Middle frontal gyrus (tissue), 1 donor: Measurements from ENCODE around the gene ZBTB11.
"Not testable (repeated sequence)": the region's sequence is repeated elsewhere in the genome, so short reads cannot be mapped to it uniquely, and the experiment has no call there.

Source experiments
- DNase-seq: peaks from one replicate; pipeline ENCODE4 v3.0.0-alpha.2; 2015; ENCODE audit warnings: low spot score; ENCODE audit errors: extremely low spot score

Gene ZBTB11

DNA sequence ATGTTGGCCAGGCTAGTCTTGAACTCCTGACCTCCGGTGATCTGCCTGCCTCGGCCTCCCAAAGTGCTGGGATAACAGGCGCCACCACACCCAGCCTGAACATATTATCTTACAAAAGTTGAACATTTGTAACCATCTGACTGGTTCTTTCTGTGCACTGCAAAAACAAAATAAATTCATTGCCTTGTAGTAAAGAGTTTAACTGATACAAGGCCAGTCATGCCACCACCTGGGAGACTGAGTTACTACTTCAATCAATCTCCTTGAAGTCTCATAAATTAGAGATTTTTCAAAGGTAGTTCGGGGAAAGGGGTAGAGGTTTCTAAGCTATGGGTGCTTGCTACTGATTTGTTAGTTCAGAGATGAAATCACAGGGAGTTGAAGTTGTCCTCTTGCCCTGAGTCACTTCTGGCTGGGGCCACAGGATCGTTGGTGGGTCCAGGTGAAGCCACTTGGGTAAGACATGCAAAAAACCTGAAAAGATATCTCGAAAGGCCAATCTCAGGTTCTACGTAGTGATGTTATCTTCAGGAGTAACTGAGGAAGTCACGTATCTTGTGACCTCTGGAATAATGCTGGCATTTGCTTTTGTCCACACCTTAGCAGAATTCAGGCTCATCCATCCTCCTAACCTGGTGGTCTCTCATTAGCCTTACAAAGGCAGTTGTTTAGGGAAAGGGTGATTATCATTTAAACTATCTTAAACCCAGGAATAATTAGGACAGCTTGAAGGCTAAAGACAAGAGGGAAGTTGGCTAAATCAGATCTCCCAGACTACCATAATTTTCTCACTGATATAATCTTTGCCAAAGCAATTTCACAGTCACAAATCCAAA lies 33.7 kb downstream of the ZBTB11 start:
- DNase-seq, result peak; percentile 13

- DNase-seq, result no peak
Observed at GRCh38 chr3:101642441-101642840, 34.5 kb downstream of the ZBTB11 start.

- not testable (repeated sequence) for DNase-seq
Observed at GRCh38 chr3:101641397-101642115, 35.4 kb downstream of the ZBTB11 start.

DNA sequence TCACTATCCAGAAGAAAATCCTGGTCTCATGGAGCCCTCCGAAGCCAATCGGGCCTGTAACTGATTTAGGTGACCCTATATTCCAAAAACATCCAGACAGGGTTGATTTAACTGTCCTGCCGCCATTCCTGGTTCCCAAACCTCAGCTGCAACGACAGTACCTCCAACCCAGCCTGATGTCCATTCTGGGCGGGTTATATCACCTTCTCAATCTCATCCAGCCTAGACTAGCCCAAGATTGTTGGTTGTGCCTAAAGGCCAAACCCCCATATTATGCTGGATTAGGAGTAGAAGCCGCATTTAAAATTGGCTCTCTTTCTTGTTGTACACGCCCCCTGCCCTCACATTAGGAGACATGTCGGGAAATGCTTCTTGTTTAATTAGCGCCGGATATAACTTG lies 36.7 kb downstream of the ZBTB11 start:
- DNase-seq, result no peak

- DNase-seq, result no peak
Observed at GRCh38 chr3:101639280-101639963, 37.5 kb downstream of the ZBTB11 start.

DNA sequence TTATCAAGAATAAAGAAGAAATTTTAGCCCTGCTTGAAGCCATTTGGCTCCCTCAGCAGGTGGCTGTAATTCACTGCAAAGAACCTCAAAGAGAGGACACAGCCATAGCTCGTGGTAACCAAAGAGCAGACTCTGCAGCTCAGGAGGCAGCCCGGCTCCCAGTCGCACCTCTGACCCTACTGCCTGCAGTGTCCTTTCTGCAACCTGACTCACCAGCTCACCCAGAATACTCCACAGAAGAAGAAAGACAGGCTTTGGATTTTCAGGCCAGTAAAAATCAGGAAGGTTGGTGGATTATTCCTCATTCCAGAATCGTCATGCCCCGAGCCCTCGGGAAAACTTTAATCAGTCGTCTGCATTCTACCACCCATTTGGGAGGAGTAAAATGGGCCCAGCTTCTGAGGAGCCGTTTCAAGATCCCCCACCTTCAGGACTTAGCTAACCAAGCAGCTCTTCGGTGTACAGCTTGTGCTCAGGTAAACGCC lies 38.6 kb downstream of the ZBTB11 start:
- no peak for DNase-seq

DNA sequence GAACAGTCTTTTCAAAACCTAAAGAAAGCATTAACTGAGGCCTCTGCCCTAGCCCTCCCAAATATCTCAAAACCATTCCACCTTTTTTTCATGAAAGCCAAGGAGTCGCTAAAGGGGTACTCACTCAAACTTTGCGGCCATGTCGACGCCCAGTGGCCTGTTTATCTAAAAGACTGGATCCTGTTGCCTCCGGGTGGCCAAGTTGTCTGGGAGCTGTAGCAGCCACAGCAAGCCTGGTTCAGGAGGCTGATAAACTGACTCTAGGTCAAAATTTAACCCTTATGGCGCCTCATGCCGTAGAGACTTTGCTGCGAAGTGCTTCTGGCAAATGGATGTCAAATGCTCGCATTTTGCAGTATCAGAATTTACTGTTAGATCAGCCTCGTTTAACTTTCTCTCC lies 39.5 kb downstream of the ZBTB11 start:
- DNase-seq, result no peak

DNA sequence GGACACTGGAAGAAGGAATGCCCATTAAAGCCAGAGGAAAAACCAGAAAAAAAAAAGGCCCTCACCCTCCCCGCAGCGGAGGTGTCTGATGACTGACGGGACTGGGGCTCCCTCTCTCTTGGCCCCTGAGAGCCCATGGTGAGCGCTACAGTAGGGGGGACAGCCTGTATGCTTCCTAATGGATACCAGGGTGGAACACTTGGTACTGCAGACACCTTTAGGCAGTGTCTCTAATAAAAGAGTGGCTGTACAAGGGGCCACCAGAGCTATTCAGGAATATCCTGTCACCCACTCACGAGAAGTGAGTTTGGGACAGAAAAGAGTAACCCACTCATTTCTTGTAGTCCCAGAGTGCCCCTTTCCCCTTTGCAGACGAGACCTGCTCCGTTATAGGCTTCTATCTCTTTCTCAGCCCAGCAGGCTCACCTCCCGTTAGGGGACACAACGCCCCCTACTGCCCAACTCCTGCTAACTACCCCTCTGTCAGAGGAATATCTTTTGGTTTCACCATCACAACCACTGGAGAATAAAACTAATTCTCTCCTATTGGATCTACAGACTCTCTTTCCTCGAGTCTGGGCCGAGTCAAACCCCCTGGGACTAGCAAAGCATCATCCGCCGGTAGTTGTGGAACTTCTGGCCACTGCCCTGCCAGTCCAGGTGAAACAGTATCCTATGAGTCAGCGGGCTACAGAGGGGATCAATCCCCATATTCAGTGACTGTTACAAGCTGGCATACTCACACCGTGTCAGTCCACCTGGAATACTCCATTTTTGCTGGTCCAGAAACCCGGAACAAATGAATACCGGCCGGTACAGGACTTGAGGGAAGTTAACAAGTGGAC lies 40.8 kb downstream of the ZBTB11 start:
- no peak for DNase-seq

DNA sequence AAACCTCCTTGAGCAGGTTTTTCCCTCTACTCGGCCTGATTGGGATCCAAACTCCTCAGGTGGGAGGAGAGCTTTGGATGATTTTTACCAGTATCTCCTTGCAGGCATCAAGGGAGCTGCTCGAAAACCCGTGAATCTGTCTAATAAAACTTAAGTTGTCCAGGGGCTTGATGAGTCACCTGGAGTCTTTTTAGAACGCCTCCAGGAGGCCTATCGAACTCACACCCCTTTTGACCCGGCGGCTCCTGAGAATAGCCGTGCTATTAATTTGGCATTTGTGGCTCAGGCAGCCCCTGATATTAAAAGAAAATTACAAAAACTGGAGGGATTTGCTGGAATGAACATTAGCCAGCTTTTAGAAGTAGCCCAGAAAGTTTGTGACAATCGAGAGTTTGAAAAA lies 41.6 kb downstream of the ZBTB11 start:
- DNase-seq, result no peak

DNA sequence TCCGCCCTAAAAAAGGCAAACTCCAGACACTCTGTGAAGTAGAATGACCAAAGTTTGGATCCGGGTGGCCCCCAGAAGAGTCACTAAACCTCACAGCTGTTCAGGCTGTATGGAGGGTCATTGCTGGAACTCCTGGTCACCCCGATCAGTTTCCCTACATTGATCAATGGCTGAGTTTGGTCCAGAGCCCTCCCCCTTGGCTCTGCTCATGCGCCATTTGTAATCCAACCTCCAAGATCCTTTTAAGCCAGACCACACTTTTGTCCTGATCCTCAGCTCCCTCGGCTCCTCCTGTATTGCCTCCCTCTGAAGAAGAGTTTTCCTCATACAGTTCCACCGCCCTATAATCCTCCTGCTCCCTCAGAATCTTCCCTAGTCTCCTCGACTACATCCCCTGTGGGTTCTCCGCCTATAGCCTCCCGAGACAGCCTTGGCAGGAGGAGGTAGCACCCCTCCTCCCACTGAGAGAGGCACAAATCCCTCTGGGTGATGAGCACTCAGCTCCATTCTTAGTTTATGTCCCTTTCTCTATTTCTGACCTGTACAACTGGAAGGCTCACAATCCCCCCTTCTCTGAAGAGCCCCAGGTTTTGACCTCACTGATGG lies 42.2 kb downstream of the ZBTB11 start:
- no peak for DNase-seq

DNA sequence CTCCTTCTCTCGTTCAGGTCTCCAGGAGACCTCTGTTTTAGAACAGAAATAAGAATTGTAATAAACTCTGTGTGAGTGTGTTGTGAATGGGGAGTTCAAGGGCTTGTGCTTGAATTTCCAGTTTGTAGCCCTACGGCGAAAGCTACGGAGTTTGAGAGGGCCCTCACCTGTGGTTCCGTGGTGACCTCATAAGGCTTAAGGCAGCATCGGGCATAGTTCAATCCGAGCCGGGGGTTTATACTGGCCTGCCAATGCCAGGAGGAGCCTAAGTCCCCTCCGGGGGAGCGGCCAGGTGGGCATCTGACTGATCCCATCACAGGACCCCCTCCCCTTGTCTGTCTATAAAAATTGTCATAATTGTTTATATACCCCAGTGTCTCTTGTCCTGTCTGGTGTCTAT lies 43.7 kb downstream of the ZBTB11 start:
- DNase-seq, result no peak

GRCh38 chr3:101632586-101632985 lies 44.3 kb downstream of the ZBTB11 start:
- DNase-seq, result no peak

- DNase-seq, result not testable (repeated sequence)
Observed at GRCh38 chr3:101631959-101632358, 45.0 kb downstream of the ZBTB11 start.

GRCh38 chr3:101631098-101631796 lies 45.7 kb downstream of the ZBTB11 start:
- DNase-seq, result no peak

GRCh38 chr3:101629219-101629618 lies 47.7 kb downstream of the ZBTB11 start:
- DNase-seq, result no peak

DNA sequence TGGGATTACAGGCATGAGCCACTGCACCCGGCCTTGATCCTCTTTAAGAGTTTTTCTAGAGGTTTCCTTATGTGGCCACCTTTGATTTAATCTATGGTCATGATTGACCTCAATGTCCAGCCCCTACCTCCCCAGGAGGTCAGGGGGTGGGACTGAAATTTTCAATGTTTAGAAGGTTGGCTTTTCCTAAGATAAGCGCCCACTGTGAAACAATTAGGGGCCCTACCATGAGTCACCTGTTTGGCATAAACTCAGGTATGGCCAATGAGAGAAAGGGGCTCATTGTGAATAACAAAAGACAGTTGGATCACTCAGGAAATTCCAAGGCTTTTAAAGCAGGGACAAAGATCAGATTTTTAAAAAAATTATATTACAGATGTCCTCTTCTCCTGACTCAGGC lies 51.1 kb downstream of the ZBTB11 start:
- no peak for DNase-seq

DNA sequence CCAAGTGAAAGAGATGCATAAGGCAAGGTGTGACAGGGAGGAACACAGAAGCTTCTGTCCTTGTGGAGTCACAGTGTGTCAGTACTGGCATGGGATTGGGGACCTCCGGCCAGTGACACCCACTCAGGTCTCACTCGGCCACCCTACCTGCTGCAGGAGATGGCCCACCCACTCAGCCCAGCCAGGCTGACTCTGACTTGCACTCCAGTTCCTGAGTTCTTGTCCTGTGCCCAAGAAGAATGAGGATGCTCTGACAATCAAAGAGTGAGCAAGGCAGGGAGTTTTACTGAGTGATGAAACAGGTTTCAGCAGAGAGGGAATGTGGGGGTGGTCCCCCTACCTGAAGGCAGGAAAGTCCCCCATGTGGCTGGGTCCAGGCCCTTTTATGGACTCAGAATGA lies 52.1 kb downstream of the ZBTB11 start:
- DNase-seq, result no peak

DNA sequence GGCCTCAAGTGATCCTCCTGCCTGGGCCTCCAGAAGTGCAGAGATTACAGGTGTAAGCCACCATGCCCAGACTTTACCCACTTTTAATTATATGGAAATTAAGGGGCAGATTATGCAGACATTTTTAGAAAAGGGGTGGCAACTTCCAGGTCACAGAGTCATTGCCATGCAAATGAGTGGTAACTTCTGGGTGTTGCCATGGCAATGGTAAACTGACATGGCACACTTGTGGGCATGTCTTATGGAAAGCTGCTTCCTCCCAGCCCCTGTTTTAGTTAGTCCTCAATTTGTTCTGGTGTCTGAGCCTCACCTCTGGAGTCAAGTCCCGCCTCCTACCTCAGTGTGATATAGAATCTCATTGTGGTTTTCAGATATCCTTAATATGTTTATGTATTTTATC lies 53.3 kb downstream of the ZBTB11 start:
- DNase-seq, result no peak

DNA sequence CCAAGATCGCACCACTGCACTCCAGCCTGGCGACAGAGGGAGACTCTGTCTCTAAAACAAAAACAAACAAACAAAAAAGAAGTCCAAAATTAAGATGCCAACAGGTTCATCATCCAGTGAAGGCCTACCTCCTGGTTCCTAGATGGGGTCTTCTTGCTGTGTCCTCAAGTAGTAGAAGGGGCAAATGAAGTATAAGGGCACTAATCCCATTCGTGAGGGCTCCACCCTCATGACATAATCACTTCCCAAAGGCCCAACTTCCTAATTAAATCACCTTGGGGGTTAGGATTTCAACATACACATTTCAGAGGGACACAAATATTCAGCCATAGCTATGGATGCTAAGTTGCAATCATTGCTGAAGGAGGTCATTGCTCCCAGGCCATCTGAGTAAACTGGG lies 57.2 kb downstream of the ZBTB11 start:
- DNase-seq, result no peak

- DNase-seq, result no peak
Observed at GRCh38 chr3:101618726-101619125, 58.2 kb downstream of the ZBTB11 start.
